OCI-LY3 (cell line): Measurements from ENCODE around the gene PDCD7.

Source experiments
- H2AFZ ChIP-seq: fragments of 200-600, 300-600 bp; shearing (Covaris generic); 2 replicates; pipeline ENCODE4 v1.6.0; 2014; ENCODE audit warnings: antibody characterized with exemption, low read depth, low read length
- H3K27ac ChIP-seq: fragments of 200-600, 300-600 bp; sonication (generic); 2 replicates; pipeline ENCODE4 v1.5.1; 2014; ENCODE audit warnings: mild to moderate bottlenecking, low read length, moderate library complexity, mixed read lengths
- H3K27me3 ChIP-seq: fragments of 200-600, 300-600 bp; sonication (generic); 2 replicates; pipeline ENCODE4 v1.6.1; 2014; ENCODE audit warnings: low read depth, low read length, mixed read lengths
- H3K36me3 ChIP-seq: fragments of 200-600, 300-600 bp; sonication (generic); replicated peaks from 2 replicates; pipeline ENCODE3; 2014; ENCODE audit warnings: low read depth, low read length, mixed read lengths
- H3K4me1 ChIP-seq: fragments of 300-600, 200-600 bp; sonication (generic); 2 replicates; pipeline ENCODE4 v1.6.1; 2014; ENCODE audit warnings: low read length, mixed read lengths
- H3K4me2 ChIP-seq: fragments of 200-600, 300-600 bp; sonication (generic); 2 replicates; pipeline ENCODE4 v1.6.1; 2014; ENCODE audit warnings: low read length, mixed read lengths
- H3K4me3 ChIP-seq: fragments of 300-600, 200-600 bp; sonication (generic); 2 replicates; pipeline ENCODE4 v1.5.1; 2014; ENCODE audit warnings: antibody characterized with exemption, mild to moderate bottlenecking, low read length, moderate library complexity
- H3K79me2 ChIP-seq: fragments of 300-600, 200-600 bp; shearing (Covaris generic); 2 replicates; pipeline ENCODE4 v1.6.1; 2014; ENCODE audit warnings: mild to moderate bottlenecking, low read length, mixed read lengths
- H3K9ac ChIP-seq: fragments of 300-600, 200-600 bp; shearing (Covaris generic); 2 replicates; pipeline ENCODE4 v1.6.0; 2014; ENCODE audit warnings: mild to moderate bottlenecking, low read length, moderate library complexity
- H3K9me3 ChIP-seq: fragments of 200-600, 300-600 bp; shearing (Covaris generic); 2 replicates; pipeline ENCODE4 v1.6.1; 2014; ENCODE audit warnings: low read length, mixed read lengths; ENCODE audit not compliant: insufficient read depth
- H4K20me1 ChIP-seq: fragments of 200-600, 300-600 bp; sonication (generic); 2 replicates; pipeline ENCODE4 v1.6.1; 2016; ENCODE audit warnings: low read length, mixed read lengths; ENCODE audit not compliant: insufficient read depth
- EZH2phosphoT487 ChIP-seq: fragments of 200-600 bp; shearing (Covaris generic); IDR thresholded peaks from 2 replicates; pipeline ENCODE4 v1.6.1; 2018; ENCODE audit warnings: antibody characterized with exemption, mixed run types, low read depth
- TF ChIP-seq, protein P1 (sequence below): fragments of 200-600, 300-600 bp; sonication (generic); IDR thresholded peaks from 2 replicates; pipeline ENCODE4 v1.5.1; 2014; ENCODE audit warnings: antibody characterized with exemption, low read length, low read depth

PDCD7 gene

DNA sequence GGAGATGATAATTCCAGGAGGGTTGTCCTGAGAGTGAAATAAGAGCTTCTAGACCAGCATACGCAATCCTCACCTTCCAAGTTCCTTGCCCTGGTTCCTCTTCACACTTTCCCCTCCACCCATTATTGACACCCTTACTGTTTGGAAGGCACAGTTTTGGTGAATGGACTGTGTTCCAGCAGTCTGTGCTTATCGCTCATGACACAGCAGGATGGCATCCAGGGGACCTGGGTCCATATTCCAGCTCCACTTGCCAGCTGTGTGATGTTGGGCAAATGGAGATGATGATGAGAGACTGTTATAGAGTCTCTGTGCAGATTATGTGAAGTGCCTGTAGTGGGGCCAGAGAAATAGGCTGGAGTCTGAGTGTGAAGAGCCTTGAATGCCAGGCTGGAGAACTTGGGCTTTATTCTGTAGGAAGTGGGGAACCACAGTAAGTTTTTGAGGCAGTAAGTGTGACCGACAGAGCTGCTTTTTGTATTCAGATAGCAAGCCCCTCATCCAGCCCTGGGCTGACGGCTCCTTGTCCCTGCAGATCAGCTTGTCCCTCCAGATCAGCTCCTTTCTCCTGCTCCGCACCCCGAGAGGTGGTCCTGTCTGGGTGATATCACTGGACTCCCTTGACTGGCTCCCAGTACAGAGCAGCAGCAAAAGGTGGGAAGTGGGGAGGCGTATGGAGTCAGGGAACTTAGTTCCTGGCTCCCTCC lies 49.0 kb downstream of the PDCD7 start:
- Histone ChIP-seq H3K9me3 (no peaks in the 10 kb centered on the region), H2AFZ (no peak overlapping the region), H3K4me3 (no peak overlapping the region), H3K27me3 (peaks cover 44% of the 10 kb centered on the region), H3K9ac (no peak overlapping the region), H4K20me1 (no peaks in the 10 kb centered on the region), H3K79me2 (no peaks in the 10 kb centered on the region), H3K27ac (no peak overlapping the region), H3K4me2 (no peak overlapping the region), H3K36me3 (no peaks in the 10 kb centered on the region), H3K4me1 (no peaks in the 10 kb centered on the region)
- TF ChIP-seq, protein P1, sequence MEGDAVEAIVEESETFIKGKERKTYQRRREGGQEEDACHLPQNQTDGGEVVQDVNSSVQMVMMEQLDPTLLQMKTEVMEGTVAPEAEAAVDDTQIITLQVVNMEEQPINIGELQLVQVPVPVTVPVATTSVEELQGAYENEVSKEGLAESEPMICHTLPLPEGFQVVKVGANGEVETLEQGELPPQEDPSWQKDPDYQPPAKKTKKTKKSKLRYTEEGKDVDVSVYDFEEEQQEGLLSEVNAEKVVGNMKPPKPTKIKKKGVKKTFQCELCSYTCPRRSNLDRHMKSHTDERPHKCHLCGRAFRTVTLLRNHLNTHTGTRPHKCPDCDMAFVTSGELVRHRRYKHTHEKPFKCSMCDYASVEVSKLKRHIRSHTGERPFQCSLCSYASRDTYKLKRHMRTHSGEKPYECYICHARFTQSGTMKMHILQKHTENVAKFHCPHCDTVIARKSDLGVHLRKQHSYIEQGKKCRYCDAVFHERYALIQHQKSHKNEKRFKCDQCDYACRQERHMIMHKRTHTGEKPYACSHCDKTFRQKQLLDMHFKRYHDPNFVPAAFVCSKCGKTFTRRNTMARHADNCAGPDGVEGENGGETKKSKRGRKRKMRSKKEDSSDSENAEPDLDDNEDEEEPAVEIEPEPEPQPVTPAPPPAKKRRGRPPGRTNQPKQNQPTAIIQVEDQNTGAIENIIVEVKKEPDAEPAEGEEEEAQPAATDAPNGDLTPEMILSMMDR: no peak
- no peak for TF ChIP-seq EZH2phosphoT487

DNA sequence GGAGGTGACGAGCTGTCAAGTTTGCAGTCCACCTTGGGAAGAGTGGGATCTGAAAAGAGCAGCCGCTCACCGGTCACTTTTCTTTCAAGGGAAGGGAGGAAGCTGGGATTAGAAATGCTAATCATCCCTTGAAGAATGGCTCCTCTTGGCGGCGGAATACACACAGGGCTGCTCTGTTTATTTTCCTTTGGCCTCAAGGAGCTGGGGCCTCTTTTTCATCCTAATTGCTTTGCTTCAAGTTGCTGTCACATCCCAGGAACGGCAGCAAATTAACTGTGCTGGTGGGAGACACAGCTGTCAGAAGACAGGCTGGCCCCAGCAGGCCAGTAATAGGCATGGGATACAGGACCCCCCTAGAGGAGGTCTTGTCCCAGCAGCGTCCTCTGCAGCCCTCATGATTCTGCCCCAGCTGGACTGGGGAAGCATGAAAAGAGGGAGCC lies 50.3 kb downstream of the PDCD7 start:
- H3K27me3 ChIP-seq: peaks cover 46% of the 10 kb centered on the region
- no peak overlapping the region for H3K4me2 ChIP-seq
- no peak overlapping the region for H3K27ac ChIP-seq

DNA sequence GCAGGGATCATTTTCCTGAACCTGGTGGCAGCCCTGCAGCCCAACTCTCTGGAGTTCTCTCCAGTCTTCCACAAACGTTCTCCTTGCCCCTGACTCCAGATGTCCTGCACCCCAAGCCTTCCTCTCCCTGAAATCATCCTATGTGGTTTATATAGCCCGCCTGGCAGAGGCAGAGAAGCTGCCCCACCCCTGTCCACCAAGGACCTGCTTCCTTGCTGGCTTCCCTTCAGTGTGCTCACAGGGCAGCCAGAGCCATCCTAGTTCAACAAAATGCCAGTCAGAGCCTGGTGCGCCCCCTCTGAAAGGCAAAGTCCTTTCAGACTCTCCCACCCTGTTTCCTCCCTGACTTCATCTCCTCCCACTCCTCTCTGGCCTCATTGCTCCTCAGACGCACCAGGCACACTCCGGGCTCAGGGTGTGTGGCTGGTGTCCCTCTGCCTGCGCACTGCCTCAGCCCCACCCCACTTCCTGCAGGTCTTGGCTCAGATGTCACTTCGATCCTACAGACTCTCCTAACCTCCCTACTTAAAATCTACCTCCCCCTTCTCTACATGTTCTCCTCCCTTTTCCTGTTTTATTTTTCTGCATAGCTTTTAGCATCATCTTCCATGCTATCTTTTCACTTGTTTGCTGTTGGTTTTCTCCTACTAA lies 51.2 kb downstream of the PDCD7 start:
- TF ChIP-seq, protein P1: no peak
- TF ChIP-seq EZH2phosphoT487: no peak
- H2AFZ ChIP-seq: no peak overlapping the region
- H3K9ac ChIP-seq: no peak overlapping the region
- H3K27ac ChIP-seq: no peak overlapping the region
- H3K27me3 ChIP-seq: peaks cover 46% of the 10 kb centered on the region
- no peaks in the 10 kb centered on the region for H3K9me3 ChIP-seq
- no peaks in the 10 kb centered on the region for H3K79me2 ChIP-seq
- H3K4me3 ChIP-seq: no peak overlapping the region
- H3K4me1 ChIP-seq: no peaks in the 10 kb centered on the region
- no peaks in the 10 kb centered on the region for H3K36me3 ChIP-seq
- no peaks in the 10 kb centered on the region for H4K20me1 ChIP-seq
- no peak overlapping the region for H3K4me2 ChIP-seq

More for the DNA sequence above, 50.3 kb downstream of the PDCD7 start:
- Histone ChIP-seq H3K4me1 (no peaks in the 10 kb centered on the region), H3K4me3 (no peak overlapping the region), H3K9ac (no peak overlapping the region), H3K9me3 (no peaks in the 10 kb centered on the region), H3K79me2 (no peaks in the 10 kb centered on the region), H2AFZ (no peak overlapping the region), H3K36me3 (no peaks in the 10 kb centered on the region), H4K20me1 (no peaks in the 10 kb centered on the region)
- TF ChIP-seq, protein P1: no peak
- TF ChIP-seq EZH2phosphoT487: no peak

DNA sequence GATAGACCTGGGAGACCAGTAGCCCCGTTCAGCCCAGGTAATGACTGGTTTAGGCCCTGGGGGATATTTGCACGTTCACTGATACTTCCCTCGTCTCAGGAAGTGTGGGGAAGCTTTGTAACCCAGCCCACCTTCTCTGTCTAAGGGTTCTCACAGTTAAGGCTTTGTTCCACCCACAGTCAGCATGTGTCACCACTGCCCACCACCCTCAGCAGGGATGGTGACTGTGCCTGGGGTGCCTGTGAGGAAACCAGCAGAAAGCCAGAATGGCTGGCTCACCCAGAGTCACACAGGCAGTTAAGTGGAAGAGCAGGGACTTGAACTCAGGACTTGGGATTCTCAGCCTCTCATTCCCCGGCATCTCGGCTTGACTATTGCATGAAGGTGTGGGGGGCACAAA lies 51.9 kb downstream of the PDCD7 start:
- Histone ChIP-seq H4K20me1 (no peaks in the 10 kb centered on the region), H2AFZ (no peak overlapping the region), H3K36me3 (no peaks in the 10 kb centered on the region), H3K4me1 (no peaks in the 10 kb centered on the region), H3K27me3 (peaks cover 46% of the 10 kb centered on the region), H3K9me3 (no peaks in the 10 kb centered on the region), H3K4me3 (no peak overlapping the region), H3K79me2 (no peaks in the 10 kb centered on the region), H3K9ac (no peak overlapping the region), H3K27ac (no peak overlapping the region), H3K4me2 (no peak overlapping the region)
- TF ChIP-seq EZH2phosphoT487: no peak
- TF ChIP-seq, protein P1: no peak
